ENCODE data around the gene ZBTB46.

The ZBTB46 gene

GRCh38 chr20:63864545-63864977 lies 33.5 kb upstream of the ZBTB46 start (continued):
- TF ChIP-seq ZIC2 (tag by site-specific recombination; IDR thresholded peaks at IDR 0.05) (peak; percentile 36; the same call in 1 of the 2 replicates), ZFP37 (tag by site-specific recombination; IDR thresholded peaks at IDR 0.05) (0 out of 2 replicates have a peak, but pooled peaks have one; percentile 45), ZBTB26 (tag by site-specific recombination; optimal IDR thresholded peaks at IDR 0.05) (peak; percentile 54), ZNF416 (tag by site-specific recombination; IDR thresholded peaks at IDR 0.05) (no peak), ZNF843 (tag by site-specific recombination; IDR thresholded peaks at IDR 0.05) (peak; percentile 16; the same call in 1 of the 2 replicates), ZNF747 (tag by site-specific recombination; IDR thresholded peaks at IDR 0.05) (no peak), ZSCAN18 (tag by site-specific recombination; IDR thresholded peaks at IDR 0.05) (0 out of 2 replicates have a peak, but pooled peaks have one; percentile 70), OVOL3 (tag by site-specific recombination; IDR thresholded peaks at IDR 0.05) (peak; percentile 45; the same call in 1 of the 2 replicates), ZSCAN30 (tag by site-specific recombination; IDR thresholded peaks at IDR 0.05) (peak; percentile 22; the same call in 1 of the 2 replicates), ZNF670 (tag by site-specific recombination; IDR thresholded peaks at IDR 0.05; ENCODE audit: low read depth) (no peak), ZNF548 (tag by site-specific recombination; IDR thresholded peaks at IDR 0.05) (no peak), PBX3 (CRISPR knock-in tag; IDR thresholded peaks at IDR 0.05) (no peak), SP7 (tag by site-specific recombination; IDR thresholded peaks at IDR 0.05) (peak; percentile 57; the same call in 1 of the 2 replicates), ZNF48 (tag by site-specific recombination; IDR thresholded peaks at IDR 0.05) (no peak), ZBTB48 (tag by site-specific recombination; IDR thresholded peaks at IDR 0.05) (peak; percentile 96), YY1 (tag by site-specific recombination; IDR thresholded peaks at IDR 0.05) (peak; percentile 75; the same call in 1 of the 2 replicates), ZNF580 (tag by site-specific recombination; IDR thresholded peaks at IDR 0.05) (peak; percentile 39; the same call in 1 of the 2 replicates), ZNF239 (tag by site-specific recombination; IDR thresholded peaks at IDR 0.05) (no peak), ZNF530 (tag by site-specific recombination; IDR thresholded peaks at IDR 0.05; ENCODE audit: low read depth) (no peak), ZBTB17 (tag by site-specific recombination; IDR thresholded peaks at IDR 0.05) (peak; percentile 11; the same call in 1 of the 2 replicates), ZNF423 (tag by site-specific recombination; IDR thresholded peaks at IDR 0.05) (peak; percentile 38; the same call in 1 of the 2 replicates), ZFP3 (tag by site-specific recombination; IDR thresholded peaks at IDR 0.05; ENCODE audit: low read depth) (peak; percentile 85), REST (tag by site-specific recombination; IDR thresholded peaks at IDR 0.05) (peak; percentile 44; the same call in 1 of the 2 replicates), ZNF791 (tag by site-specific recombination; IDR thresholded peaks at IDR 0.05) (no peak), ZNF2 (tag by site-specific recombination; IDR thresholded peaks at IDR 0.05) (peak; percentile 38; the same call in 1 of the 2 replicates), ZNF623 (tag by site-specific recombination; IDR thresholded peaks at IDR 0.05) (peak; percentile 39; the same call in 1 of the 2 replicates), ZNF335 (tag by site-specific recombination; conservative IDR thresholded peaks at IDR 0.05) (peak; percentile 90), ZBTB7A (tag by site-specific recombination; IDR thresholded peaks at IDR 0.05; ENCODE audit: low read depth) (peak; percentile 54; the same call in 1 of the 2 replicates), ZNF274 (IDR thresholded peaks at IDR 0.05; ENCODE audit: low read length) (no peak), ZNF274 (tag by site-specific recombination; IDR thresholded peaks at IDR 0.05; ENCODE audit: borderline replicate concordance) (no peak), GLIS2 (tag by site-specific recombination; IDR thresholded peaks at IDR 0.05) (peak; percentile 72), ZNF398 (tag by site-specific recombination; IDR thresholded peaks at IDR 0.05) (0 out of 2 replicates have a peak, but pooled peaks have one; percentile 4), ZXDB (tag by site-specific recombination; IDR thresholded peaks at IDR 0.05) (peak; percentile 56; the same call in 1 of the 2 replicates)
